Panc1 (cell line): ENCODE results near the gene ST8SIA6.

Source experiments
- POLR2AphosphoS5 ChIP-seq: IDR thresholded peaks from 2 replicates; pipeline ENCODE4 v1.6.1; 2012; ENCODE audit warnings: mild to moderate bottlenecking, low read depth, low read length, moderate library complexity
- SIN3A ChIP-seq: IDR thresholded peaks from 2 replicates; pipeline ENCODE4 v1.6.1; 2012; ENCODE audit warnings: low read depth, mild to moderate bottlenecking, low read length, moderate library complexity, borderline replicate concordance; ENCODE audit not compliant: insufficient read depth
- TCF7L2 ChIP-seq: IDR thresholded peaks from 2 replicates; pipeline ENCODE4 v1.6.1; 2011; ENCODE audit warnings: mild to moderate bottlenecking, low read depth, low read length, inconsistent platforms
- TF ChIP-seq, protein P1 (sequence below): fragments of 450-650 bp; IDR thresholded peaks from 2 replicates; pipeline ENCODE4 v1.5.1; 2017; ENCODE audit warnings: mild to moderate bottlenecking
- TF ChIP-seq, protein P2 (sequence below), 2 experiments: IDR thresholded peaks; 2 replicates each; pipeline ENCODE4 v1.6.1; 2011 to 2012; ENCODE audit warnings: low read depth in 2 of 2, control low read depth in 1 of 2, low read length in 1 of 2, mild to moderate bottlenecking in 1 of 2, moderate library complexity in 1 of 2; ENCODE audit not compliant: insufficient read depth in 1 of 2

DNA sequence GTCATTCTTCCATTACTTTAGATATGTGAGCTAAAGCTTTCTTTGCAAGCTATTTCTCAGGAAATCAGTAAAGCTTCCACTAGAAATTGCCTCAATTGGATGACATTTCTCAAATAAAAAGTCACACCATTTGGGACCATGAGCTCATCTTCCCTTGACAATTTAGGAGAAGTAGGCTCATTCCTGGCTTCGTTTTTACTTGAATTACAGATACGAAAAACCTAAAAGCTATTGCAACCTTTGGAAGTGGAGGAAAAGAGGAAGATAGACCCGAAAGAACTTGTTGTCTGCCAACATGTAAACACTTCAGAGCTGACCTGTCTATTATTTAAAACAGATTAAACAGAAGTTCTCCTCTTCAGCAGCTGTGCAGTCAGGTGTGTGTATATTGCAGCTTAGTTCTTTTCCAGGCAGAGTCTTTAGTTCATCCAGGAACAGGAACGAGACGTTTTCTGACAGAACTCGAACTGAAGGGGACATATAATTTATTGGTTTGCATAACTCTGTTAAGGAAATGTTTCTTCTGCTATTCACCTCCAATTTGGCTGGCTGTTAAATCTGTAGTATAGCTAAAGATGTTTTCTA, 43.1 kb upstream of the ST8SIA6 start:
- TF ChIP-seq, protein P1, sequence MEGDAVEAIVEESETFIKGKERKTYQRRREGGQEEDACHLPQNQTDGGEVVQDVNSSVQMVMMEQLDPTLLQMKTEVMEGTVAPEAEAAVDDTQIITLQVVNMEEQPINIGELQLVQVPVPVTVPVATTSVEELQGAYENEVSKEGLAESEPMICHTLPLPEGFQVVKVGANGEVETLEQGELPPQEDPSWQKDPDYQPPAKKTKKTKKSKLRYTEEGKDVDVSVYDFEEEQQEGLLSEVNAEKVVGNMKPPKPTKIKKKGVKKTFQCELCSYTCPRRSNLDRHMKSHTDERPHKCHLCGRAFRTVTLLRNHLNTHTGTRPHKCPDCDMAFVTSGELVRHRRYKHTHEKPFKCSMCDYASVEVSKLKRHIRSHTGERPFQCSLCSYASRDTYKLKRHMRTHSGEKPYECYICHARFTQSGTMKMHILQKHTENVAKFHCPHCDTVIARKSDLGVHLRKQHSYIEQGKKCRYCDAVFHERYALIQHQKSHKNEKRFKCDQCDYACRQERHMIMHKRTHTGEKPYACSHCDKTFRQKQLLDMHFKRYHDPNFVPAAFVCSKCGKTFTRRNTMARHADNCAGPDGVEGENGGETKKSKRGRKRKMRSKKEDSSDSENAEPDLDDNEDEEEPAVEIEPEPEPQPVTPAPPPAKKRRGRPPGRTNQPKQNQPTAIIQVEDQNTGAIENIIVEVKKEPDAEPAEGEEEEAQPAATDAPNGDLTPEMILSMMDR: no peak
- TF ChIP-seq SIN3A (no peak), POLR2AphosphoS5 (no peak), TCF7L2 (no peak)
- TF ChIP-seq, protein P2, sequence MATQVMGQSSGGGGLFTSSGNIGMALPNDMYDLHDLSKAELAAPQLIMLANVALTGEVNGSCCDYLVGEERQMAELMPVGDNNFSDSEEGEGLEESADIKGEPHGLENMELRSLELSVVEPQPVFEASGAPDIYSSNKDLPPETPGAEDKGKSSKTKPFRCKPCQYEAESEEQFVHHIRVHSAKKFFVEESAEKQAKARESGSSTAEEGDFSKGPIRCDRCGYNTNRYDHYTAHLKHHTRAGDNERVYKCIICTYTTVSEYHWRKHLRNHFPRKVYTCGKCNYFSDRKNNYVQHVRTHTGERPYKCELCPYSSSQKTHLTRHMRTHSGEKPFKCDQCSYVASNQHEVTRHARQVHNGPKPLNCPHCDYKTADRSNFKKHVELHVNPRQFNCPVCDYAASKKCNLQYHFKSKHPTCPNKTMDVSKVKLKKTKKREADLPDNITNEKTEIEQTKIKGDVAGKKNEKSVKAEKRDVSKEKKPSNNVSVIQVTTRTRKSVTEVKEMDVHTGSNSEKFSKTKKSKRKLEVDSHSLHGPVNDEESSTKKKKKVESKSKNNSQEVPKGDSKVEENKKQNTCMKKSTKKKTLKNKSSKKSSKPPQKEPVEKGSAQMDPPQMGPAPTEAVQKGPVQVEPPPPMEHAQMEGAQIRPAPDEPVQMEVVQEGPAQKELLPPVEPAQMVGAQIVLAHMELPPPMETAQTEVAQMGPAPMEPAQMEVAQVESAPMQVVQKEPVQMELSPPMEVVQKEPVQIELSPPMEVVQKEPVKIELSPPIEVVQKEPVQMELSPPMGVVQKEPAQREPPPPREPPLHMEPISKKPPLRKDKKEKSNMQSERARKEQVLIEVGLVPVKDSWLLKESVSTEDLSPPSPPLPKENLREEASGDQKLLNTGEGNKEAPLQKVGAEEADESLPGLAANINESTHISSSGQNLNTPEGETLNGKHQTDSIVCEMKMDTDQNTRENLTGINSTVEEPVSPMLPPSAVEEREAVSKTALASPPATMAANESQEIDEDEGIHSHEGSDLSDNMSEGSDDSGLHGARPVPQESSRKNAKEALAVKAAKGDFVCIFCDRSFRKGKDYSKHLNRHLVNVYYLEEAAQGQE (IDR thresholded peaks at IDR 0.05; ENCODE audit: insufficient read depth in 1 of 2, low read depth in 2 of 2, low read length in 1 of 2): no peak
